Panc1 (cell line): ENCODE data around the gene RNF34. TPM values are rescaled to one million over a fixed set of nuclear protein-coding genes. Genes with fewer than 3 reads are reported as not detected.

Source experiments
- ATAC-seq: fragments of 200-7000 bp; cut with Tn5 transposase; 2 replicates; pipeline ENCODE4 v1.9.1; 2020; ENCODE audit warnings: mild to moderate bottlenecking, moderate library complexity
- BruUV-seq: library from RNA; stranded (reverse); fragments of 400-500 nt; replicated peaks from 2 replicates; lab custom pipeline; 2021; lab: Mats Ljungman, UMichigan
- CTCF ChIA-PET: fragments of 300-600 bp; sonication (Branson Sonifier 250); formaldehyde crosslinking; loops from one replicate; lab custom pipeline; 2022; ENCODE audit warnings: antibody characterized with exemption; lab: Charles Lee
- POLR2A ChIA-PET: fragments of 300-600 bp; sonication (Branson Sonifier 250); formaldehyde crosslinking; loops from one replicate; lab custom pipeline; 2022; ENCODE audit warnings: antibody characterized with exemption; lab: Charles Lee
- DNase-seq: peaks from one replicate; pipeline ENCODE4 v3.0.0-alpha.2; 2010; ENCODE audit warnings: low read depth, low spot score
- H3K27ac ChIP-seq: 2 replicates; pipeline ENCODE4 v1.5.1; 2011; ENCODE audit warnings: mild to moderate bottlenecking, low read length, inconsistent platforms
- H3K27me3 ChIP-seq: fragments of 200-500 bp; sonication (Bioruptor generic); 2 replicates; pipeline ENCODE4 v1.6.0; 2014; ENCODE audit warnings: low read length, inconsistent platforms; ENCODE audit not compliant: control insufficient read depth, insufficient read depth
- H3K36me3 ChIP-seq: fragments of 200-500 bp; sonication (Bioruptor generic); 2 replicates; pipeline ENCODE4 v1.5.1; 2014; ENCODE audit warnings: inconsistent platforms, mild to moderate bottlenecking, low read length, moderate library complexity; ENCODE audit not compliant: control insufficient read depth, insufficient read depth
- H3K4me1 ChIP-seq: 2 replicates; pipeline ENCODE4 v1.5.1; 2011; ENCODE audit warnings: inconsistent platforms, mild to moderate bottlenecking, low read length, moderate library complexity; ENCODE audit not compliant: control insufficient read depth, insufficient read depth
- H3K4me3 ChIP-seq, 2 experiments: 2 replicates each; pipeline ENCODE4 v1.5.1; 2011 to 2012; ENCODE audit warnings: low read depth in 2 of 2, low read length in 2 of 2, mild to moderate bottlenecking in 2 of 2, inconsistent platforms in 1 of 2, moderate library complexity in 1 of 2
- H3K9me3 ChIP-seq: fragments of 200-500 bp; sonication (Bioruptor generic); 2 replicates; pipeline ENCODE4 v1.5.1; 2014; ENCODE audit warnings: low read depth, mild to moderate bottlenecking, inconsistent platforms, low read length, moderate library complexity; ENCODE audit not compliant: control insufficient read depth, insufficient read depth
- POLR2AphosphoS5 ChIP-seq: IDR thresholded peaks from 2 replicates; pipeline ENCODE4 v1.6.1; 2012; ENCODE audit warnings: mild to moderate bottlenecking, low read depth, low read length, moderate library complexity
- SIN3A ChIP-seq: IDR thresholded peaks from 2 replicates; pipeline ENCODE4 v1.6.1; 2012; ENCODE audit warnings: low read depth, mild to moderate bottlenecking, low read length, moderate library complexity, borderline replicate concordance; ENCODE audit not compliant: insufficient read depth
- TCF7L2 ChIP-seq: IDR thresholded peaks from 2 replicates; pipeline ENCODE4 v1.6.1; 2011; ENCODE audit warnings: mild to moderate bottlenecking, low read depth, low read length, inconsistent platforms
- in situ Hi-C: cut with HindIII; loops from 2 replicates; pipeline ENCODE4 v1.10.0; 2016; ENCODE audit warnings: low sequenced_read_pairs, low pct_unique_long_range_greater_than_20kb
- intact Hi-C: fragments of 100-400 bp; cut with micrococcal nuclease; formaldehyde crosslinking; loops from one replicate; pipeline ENCODE4 v1.10.0; 2022; ENCODE audit not compliant: unreplicated experiment
- total RNA-seq: library from RNA; stranded (reverse); gene quantifications from one replicate; pipeline ENCODE4 v1.2.1, GENCODE V29; 2021; ENCODE audit not compliant: unreplicated experiment
- TF ChIP-seq, protein P1 (sequence below), 2 experiments: IDR thresholded peaks; 2 replicates each; pipeline ENCODE4 v1.6.1; 2011 to 2012; ENCODE audit warnings: low read depth in 2 of 2, control low read depth in 1 of 2, low read length in 1 of 2, mild to moderate bottlenecking in 1 of 2, moderate library complexity in 1 of 2; ENCODE audit not compliant: insufficient read depth in 1 of 2
- TF ChIP-seq, protein P2 (sequence below): fragments of 450-650 bp; IDR thresholded peaks from 2 replicates; pipeline ENCODE4 v1.5.1; 2017; ENCODE audit warnings: mild to moderate bottlenecking

The RNF34 gene
- total RNA-seq, 1 experiment from 2014 or later, result 52.4 TPM

- Histone ChIP-seq H3K36me3 (no peaks in the 10 kb centered on the region), H3K4me1 (peaks cover 7% of the 10 kb centered on the region), H3K9me3 (no peaks in the 10 kb centered on the region), H3K27ac (no peak overlapping the region), H3K27me3 (no peaks in the 10 kb centered on the region), H3K4me3 (peak overlapping the region; percentile 53 to 58)
- POLR2A ChIA-PET, result interaction anchor here (0.6 kb wide), 1 partner anchor 860 kb away, joined by 5 read pairs; no protein-coding TSS in a partner anchor
- CTCF ChIA-PET, result interaction anchor here (0.6 to 1.4 kb wide), 2 partner anchors 11 to 25 kb away, joined by 4 to 16 read pairs; no protein-coding TSS in a partner anchor
- peak; percentile 27 for ATAC-seq
- TF ChIP-seq POLR2AphosphoS5, result no peak
- TF ChIP-seq TCF7L2, result peak; percentile 54; the same call in 1 of the 2 replicates
- 0 out of 2 replicates have a peak, but pooled peaks have one; percentile 68 for TF ChIP-seq SIN3A
- in situ Hi-C loops, result no loop called here
- no peak for DNase-seq
- intact Hi-C loops, result no loop called here
- BruUV-seq, result no TSS peak
Measured at GRCh38 chr12:121467638-121468498, 68.0 kb downstream of the RNF34 start.

GRCh38 chr12:121468499-121468801 lies 68.5 kb downstream of the RNF34 start:
- intact Hi-C loops (no loop called here), in situ Hi-C loops (no loop called here)
- ATAC-seq, result no peak
- Histone ChIP-seq H3K27ac (no peak overlapping the region), H3K4me1 (peaks cover 7% of the 10 kb centered on the region), H3K4me3 (no peak overlapping the region), H3K36me3 (no peaks in the 10 kb centered on the region), H3K9me3 (no peaks in the 10 kb centered on the region), H3K27me3 (no peaks in the 10 kb centered on the region)
- TF ChIP-seq POLR2AphosphoS5 (no peak), TCF7L2 (no peak), SIN3A (no peak)
- TF ChIP-seq, protein P1, sequence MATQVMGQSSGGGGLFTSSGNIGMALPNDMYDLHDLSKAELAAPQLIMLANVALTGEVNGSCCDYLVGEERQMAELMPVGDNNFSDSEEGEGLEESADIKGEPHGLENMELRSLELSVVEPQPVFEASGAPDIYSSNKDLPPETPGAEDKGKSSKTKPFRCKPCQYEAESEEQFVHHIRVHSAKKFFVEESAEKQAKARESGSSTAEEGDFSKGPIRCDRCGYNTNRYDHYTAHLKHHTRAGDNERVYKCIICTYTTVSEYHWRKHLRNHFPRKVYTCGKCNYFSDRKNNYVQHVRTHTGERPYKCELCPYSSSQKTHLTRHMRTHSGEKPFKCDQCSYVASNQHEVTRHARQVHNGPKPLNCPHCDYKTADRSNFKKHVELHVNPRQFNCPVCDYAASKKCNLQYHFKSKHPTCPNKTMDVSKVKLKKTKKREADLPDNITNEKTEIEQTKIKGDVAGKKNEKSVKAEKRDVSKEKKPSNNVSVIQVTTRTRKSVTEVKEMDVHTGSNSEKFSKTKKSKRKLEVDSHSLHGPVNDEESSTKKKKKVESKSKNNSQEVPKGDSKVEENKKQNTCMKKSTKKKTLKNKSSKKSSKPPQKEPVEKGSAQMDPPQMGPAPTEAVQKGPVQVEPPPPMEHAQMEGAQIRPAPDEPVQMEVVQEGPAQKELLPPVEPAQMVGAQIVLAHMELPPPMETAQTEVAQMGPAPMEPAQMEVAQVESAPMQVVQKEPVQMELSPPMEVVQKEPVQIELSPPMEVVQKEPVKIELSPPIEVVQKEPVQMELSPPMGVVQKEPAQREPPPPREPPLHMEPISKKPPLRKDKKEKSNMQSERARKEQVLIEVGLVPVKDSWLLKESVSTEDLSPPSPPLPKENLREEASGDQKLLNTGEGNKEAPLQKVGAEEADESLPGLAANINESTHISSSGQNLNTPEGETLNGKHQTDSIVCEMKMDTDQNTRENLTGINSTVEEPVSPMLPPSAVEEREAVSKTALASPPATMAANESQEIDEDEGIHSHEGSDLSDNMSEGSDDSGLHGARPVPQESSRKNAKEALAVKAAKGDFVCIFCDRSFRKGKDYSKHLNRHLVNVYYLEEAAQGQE (IDR thresholded peaks at IDR 0.05; ENCODE audit: insufficient read depth in 1 of 2, low read depth in 2 of 2, low read length in 1 of 2), result no peak
- TF ChIP-seq, protein P2, sequence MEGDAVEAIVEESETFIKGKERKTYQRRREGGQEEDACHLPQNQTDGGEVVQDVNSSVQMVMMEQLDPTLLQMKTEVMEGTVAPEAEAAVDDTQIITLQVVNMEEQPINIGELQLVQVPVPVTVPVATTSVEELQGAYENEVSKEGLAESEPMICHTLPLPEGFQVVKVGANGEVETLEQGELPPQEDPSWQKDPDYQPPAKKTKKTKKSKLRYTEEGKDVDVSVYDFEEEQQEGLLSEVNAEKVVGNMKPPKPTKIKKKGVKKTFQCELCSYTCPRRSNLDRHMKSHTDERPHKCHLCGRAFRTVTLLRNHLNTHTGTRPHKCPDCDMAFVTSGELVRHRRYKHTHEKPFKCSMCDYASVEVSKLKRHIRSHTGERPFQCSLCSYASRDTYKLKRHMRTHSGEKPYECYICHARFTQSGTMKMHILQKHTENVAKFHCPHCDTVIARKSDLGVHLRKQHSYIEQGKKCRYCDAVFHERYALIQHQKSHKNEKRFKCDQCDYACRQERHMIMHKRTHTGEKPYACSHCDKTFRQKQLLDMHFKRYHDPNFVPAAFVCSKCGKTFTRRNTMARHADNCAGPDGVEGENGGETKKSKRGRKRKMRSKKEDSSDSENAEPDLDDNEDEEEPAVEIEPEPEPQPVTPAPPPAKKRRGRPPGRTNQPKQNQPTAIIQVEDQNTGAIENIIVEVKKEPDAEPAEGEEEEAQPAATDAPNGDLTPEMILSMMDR, result no peak
- no TSS peak for BruUV-seq
- ChIA-PET POLR2A (no interaction called here), CTCF (interaction anchor here (1.4 kb wide), 1 partner anchor 11 kb away, joined by 16 read pairs; no protein-coding TSS in a partner anchor)
- no peak for DNase-seq

- Histone ChIP-seq H3K9me3 (no peaks in the 10 kb centered on the region), H3K27ac (no peak overlapping the region), H3K36me3 (no peaks in the 10 kb centered on the region), H3K4me1 (peaks cover 4% of the 10 kb centered on the region), H3K27me3 (no peaks in the 10 kb centered on the region), H3K4me3 (no peak overlapping the region)
- CTCF ChIA-PET, result no interaction called here
- intact Hi-C loops (no loop called here), in situ Hi-C loops (no loop called here)
- POLR2A ChIA-PET, result no interaction called here
- TF ChIP-seq, protein P1 (IDR thresholded peaks at IDR 0.05; ENCODE audit: insufficient read depth in 1 of 2, low read depth in 2 of 2, low read length in 1 of 2), result no peak
- TF ChIP-seq TCF7L2 (no peak), SIN3A (no peak), POLR2AphosphoS5 (no peak)
- TF ChIP-seq, protein P2, result no peak
- no TSS peak for BruUV-seq
- ATAC-seq, result no peak
- no peak for DNase-seq
Measured at GRCh38 chr12:121470751-121471150, 70.8 kb downstream of the RNF34 start.
